SKM-1 (cell line): Measurements from ENCODE around the gene USP35.

ENCODE experiments used
- DNase-seq: peaks from one replicate; lab custom pipeline; 2025; ENCODE audit not compliant: unreplicated experiment; lab: John Stamatoyannopoulos, UW

Gene USP35

GRCh38 chr11:78188286-78189173, at the start of gene USP35, which contains the start of gene KCTD21:
Gene USP35 (plus strand): TSS chr11:78188919. CDS start chr11:78196246, 7,327 bp downstream.
Gene KCTD21 (minus strand): TSS chr11:78188626. CDS start chr11:78174554, 14,072 bp downstream.
- DNase-seq: peak; percentile 89

GRCh38 chr11:78139422-78140391, 49.0 kb upstream of the USP35 start, which contains the start of gene ALG8:
Gene ALG8 (minus strand): TSS chr11:78139626. CDS start chr11:78139588, 38 bp downstream.
- peak; percentile 84 for DNase-seq

GRCh38 chr11:78140392-78141077, 48.2 kb upstream of the USP35 start:
- no peak for DNase-seq

GRCh38 chr11:78145511-78146025, 43.2 kb upstream of the USP35 start:
- DNase-seq: no peak

GRCh38 chr11:78147807-78148206, 40.9 kb upstream of the USP35 start:
- no peak for DNase-seq

- no peak for DNase-seq
Observed at GRCh38 chr11:78149646-78150045, 39.1 kb upstream of the USP35 start.

GRCh38 chr11:78150346-78150745, 38.4 kb upstream of the USP35 start:
- no peak for DNase-seq

- DNase-seq: no peak
Observed at GRCh38 chr11:78150754-78151153, 38.0 kb upstream of the USP35 start.

- no peak for DNase-seq
Observed at GRCh38 chr11:78151804-78152203, 36.9 kb upstream of the USP35 start.

GRCh38 chr11:78156127-78156844, 32.4 kb upstream of the USP35 start:
- DNase-seq: no peak

- DNase-seq: no peak
Observed at GRCh38 chr11:78158987-78159652, 29.6 kb upstream of the USP35 start.

GRCh38 chr11:78160557-78160956, 28.2 kb upstream of the USP35 start:
- DNase-seq: no peak

GRCh38 chr11:78161346-78161745, 27.4 kb upstream of the USP35 start:
- no peak for DNase-seq

GRCh38 chr11:78161962-78162371, 26.8 kb upstream of the USP35 start:
- no peak for DNase-seq

- DNase-seq: no peak
Observed at GRCh38 chr11:78163828-78164227, 24.9 kb upstream of the USP35 start.

- no peak for DNase-seq
Observed at GRCh38 chr11:78164471-78164870, 24.2 kb upstream of the USP35 start.

GRCh38 chr11:78166855-78167469, 21.8 kb upstream of the USP35 start:
- DNase-seq: no peak

GRCh38 chr11:78168539-78169477, 19.9 kb upstream of the USP35 start:
- DNase-seq: no peak
